Loucy (cell line): ENCODE data around the gene CD28.

Source experiments
- EZH2phosphoT487 ChIP-seq: fragments of 200-600 bp; IDR thresholded peaks from 2 replicates; pipeline ENCODE4 v1.6.1; 2018; ENCODE audit warnings: antibody characterized with exemption, mild to moderate bottlenecking, moderate library complexity, borderline replicate concordance
- TF ChIP-seq, protein P1 (sequence below): fragments of 200-600 bp; sonication (generic); conservative IDR thresholded peaks from 2 replicates; pipeline ENCODE4 v1.5.1; 2014; ENCODE audit warnings: mild to moderate bottlenecking, antibody characterized with exemption, low read length

DNA sequence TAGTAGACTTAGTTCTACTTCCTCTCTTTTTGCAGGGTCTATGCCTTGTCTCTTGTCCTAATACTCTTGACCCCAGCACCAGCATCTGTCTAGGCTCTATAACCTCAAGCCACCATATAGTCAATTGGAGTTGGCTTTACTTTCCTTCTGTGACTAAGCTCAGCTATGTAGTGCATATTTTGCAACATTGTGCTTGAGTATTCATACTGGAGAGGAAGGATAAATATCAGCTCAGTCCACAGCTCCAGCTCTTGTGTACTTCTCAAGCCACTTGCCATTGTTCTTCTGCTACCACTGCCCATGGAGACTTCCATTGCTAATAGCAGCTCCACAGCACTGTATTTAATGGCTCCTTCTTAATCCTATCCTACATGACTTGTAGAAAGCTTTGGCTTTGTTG lies 35.5 kb upstream of the CD28 start:
- TF ChIP-seq, protein P1, sequence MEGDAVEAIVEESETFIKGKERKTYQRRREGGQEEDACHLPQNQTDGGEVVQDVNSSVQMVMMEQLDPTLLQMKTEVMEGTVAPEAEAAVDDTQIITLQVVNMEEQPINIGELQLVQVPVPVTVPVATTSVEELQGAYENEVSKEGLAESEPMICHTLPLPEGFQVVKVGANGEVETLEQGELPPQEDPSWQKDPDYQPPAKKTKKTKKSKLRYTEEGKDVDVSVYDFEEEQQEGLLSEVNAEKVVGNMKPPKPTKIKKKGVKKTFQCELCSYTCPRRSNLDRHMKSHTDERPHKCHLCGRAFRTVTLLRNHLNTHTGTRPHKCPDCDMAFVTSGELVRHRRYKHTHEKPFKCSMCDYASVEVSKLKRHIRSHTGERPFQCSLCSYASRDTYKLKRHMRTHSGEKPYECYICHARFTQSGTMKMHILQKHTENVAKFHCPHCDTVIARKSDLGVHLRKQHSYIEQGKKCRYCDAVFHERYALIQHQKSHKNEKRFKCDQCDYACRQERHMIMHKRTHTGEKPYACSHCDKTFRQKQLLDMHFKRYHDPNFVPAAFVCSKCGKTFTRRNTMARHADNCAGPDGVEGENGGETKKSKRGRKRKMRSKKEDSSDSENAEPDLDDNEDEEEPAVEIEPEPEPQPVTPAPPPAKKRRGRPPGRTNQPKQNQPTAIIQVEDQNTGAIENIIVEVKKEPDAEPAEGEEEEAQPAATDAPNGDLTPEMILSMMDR, result no peak
- TF ChIP-seq EZH2phosphoT487, result no peak
